B cell (primary cell): ENCODE data around the gene LUC7L. TPM values are rescaled to one million over a fixed set of nuclear protein-coding genes. Genes with fewer than 3 reads are reported as not detected.
A peak's percentile ranks its signal among the peaks of the same experiment; 100 is the strongest.
"Not testable (repeated sequence)": the region's sequence is repeated elsewhere in the genome, so short reads cannot be mapped to it uniquely, and the experiment has no call there.

Experiments
- ATAC-seq: fragments of 200-7000 bp; cut with Tn5 transposase; one replicate; pipeline ENCODE4 v1.10.0; 2021; ENCODE audit warnings: low read depth, mild to moderate bottlenecking, moderate number of reproducible peaks, moderate library complexity
- CTCF ChIA-PET: fragments of 350-600 bp; sonication (Branson Sonifier 250); formaldehyde crosslinking; loops from one replicate; lab custom pipeline; 2021; ENCODE audit warnings: antibody characterized with exemption, inconsistent platforms; lab: Charles Lee
- POLR2A ChIA-PET: fragments of 350-600 bp; sonication (Branson Sonifier 250); formaldehyde crosslinking; loops from one replicate; lab custom pipeline; 2021; ENCODE audit warnings: antibody characterized with exemption; lab: Charles Lee
- DNase-seq: peaks from one replicate; pipeline ENCODE4 v3.0.0; 2013
- H2AFZ ChIP-seq: 2 replicates; pipeline ENCODE4 v1.6.1; 2012; ENCODE audit warnings: mild to moderate bottlenecking, low read depth, low read length; ENCODE audit not compliant: insufficient read depth, poor library complexity, severe bottlenecking
- H3K27ac ChIP-seq, 2 donors: 1 replicate in 1 of 2; 2 replicates in 1 of 2; pipeline ENCODE4 v1.5.1; 2012 to 2013; ENCODE audit warnings: low read length in 2 of 2, mild to moderate bottlenecking in 2 of 2, moderate library complexity in 1 of 2
- H3K27me3 ChIP-seq, 4 experiments: fragments of 200-600 bp in 1 of 4; sonication (generic) in 1 of 4; replicated peaks in 1 of 4; 1 replicate in 2 of 4; 2 replicates in 2 of 4; pipeline versions ENCODE4 v1.6.1 to v1.7.0; 2013 to 2016; ENCODE audit warnings: low read length in 3 of 4, mild to moderate bottlenecking in 2 of 4, mixed read lengths in 1 of 4, moderate library complexity in 1 of 4; ENCODE audit not compliant: insufficient read depth in 4 of 4, control insufficient read depth in 3 of 4; ENCODE audit errors: control extremely low read depth in 1 of 4
- H3K36me3 ChIP-seq, 2 experiments: replicated peaks in 1 of 2; 1 replicate in 1 of 2; 2 replicates in 1 of 2; pipeline versions ENCODE4 v1.6.1 to v1.7.1; 2013; ENCODE audit warnings: low read length in 1 of 2; ENCODE audit not compliant: insufficient read depth in 2 of 2, control insufficient read depth in 1 of 2; ENCODE audit errors: control extremely low read depth in 1 of 2, extremely low read depth in 1 of 2
- H3K4me1 ChIP-seq, 2 donors: fragments of 200-600 bp in 1 of 2; sonication (generic) in 1 of 2; 1 replicate in 1 of 2; 2 replicates in 1 of 2; pipeline versions ENCODE4 v1.5.1 to v1.6.1; 2013 to 2017; ENCODE audit warnings: low read length in 2 of 2; ENCODE audit not compliant: control insufficient read depth in 2 of 2, insufficient read depth in 2 of 2
- H3K4me2 ChIP-seq: replicated peaks from 2 replicates; pipeline ENCODE3; 2012; ENCODE audit warnings: mild to moderate bottlenecking, low read depth, low read length; ENCODE audit not compliant: poor library complexity, severe bottlenecking
- H3K4me3 ChIP-seq, 5 experiments: fragments of 200-600 bp in 1 of 5; sonication (generic) in 1 of 5; 1 replicate in 3 of 5; 2 replicates in 2 of 5; pipeline versions ENCODE4 v1.5.1 to v1.7.0; 2011 to 2016; ENCODE audit warnings: low read length in 4 of 5, mild to moderate bottlenecking in 4 of 5, low read depth in 2 of 5, control low read depth in 1 of 5, moderate library complexity in 1 of 5; ENCODE audit not compliant: insufficient read depth in 1 of 5; ENCODE audit errors: control extremely low read depth in 1 of 5, extremely low read depth in 1 of 5
- H3K79me2 ChIP-seq: fragments of 200-600 bp; sonication (generic); one replicate; pipeline ENCODE4 v1.6.0; 2016; ENCODE audit warnings: low read length; ENCODE audit not compliant: control insufficient read depth, insufficient read depth
- H3K9ac ChIP-seq: fragments of 200-600 bp; sonication (generic); 2 replicates; pipeline ENCODE4 v1.6.1; 2017; ENCODE audit warnings: mild to moderate bottlenecking, low read length, moderate library complexity
- H3K9me3 ChIP-seq, 3 donors: one replicate each; pipeline versions ENCODE4 v1.6.1 to v1.7.1; 2013; ENCODE audit warnings: low read length in 2 of 3; ENCODE audit not compliant: control insufficient read depth in 2 of 3, insufficient read depth in 1 of 3; ENCODE audit errors: control extremely low read depth in 1 of 3
- H4K20me1 ChIP-seq: 2 replicates; pipeline ENCODE4 v1.6.0; 2012; ENCODE audit warnings: mild to moderate bottlenecking, low read length; ENCODE audit not compliant: insufficient read depth, control insufficient read depth, poor library complexity, severe bottlenecking
- H3K27ac Mint-ChIP-seq: one replicate; pipeline ENCODE4 v1.8.0; 2021; ENCODE audit warnings: mixed read lengths
- H3K27me3 Mint-ChIP-seq: one replicate; pipeline ENCODE4 v1.8.0; 2021; ENCODE audit warnings: mixed read lengths
- H3K4me1 Mint-ChIP-seq: one replicate; pipeline ENCODE4 v1.8.0; 2021; ENCODE audit warnings: mixed read lengths
- H3K4me3 Mint-ChIP-seq: one replicate; pipeline ENCODE4 v1.8.0; 2021; ENCODE audit warnings: mixed read lengths
- H3K9me3 Mint-ChIP-seq: one replicate; pipeline ENCODE4 v1.8.0; 2022; ENCODE audit warnings: mixed read lengths; ENCODE audit not compliant: insufficient read depth
- CTCF ChIP-seq: fragments of 200-600 bp; IDR thresholded peaks from one replicate; pipeline ENCODE4 v1.8.0; 2022; ENCODE audit warnings: antibody characterized with exemption, mild to moderate bottlenecking
- EZH2 ChIP-seq: IDR thresholded peaks from 2 replicates; pipeline ENCODE4 v1.6.1; 2012; ENCODE audit warnings: borderline replicate concordance, low read depth, mild to moderate bottlenecking, moderate library complexity, low read length; ENCODE audit not compliant: insufficient read depth, poor library complexity, severe bottlenecking
- WGBS: methylation state at CpG from one replicate; pipeline ENCODE4 v1.1.5; 2013; ENCODE audit warnings: missing lambda C conversion rate; ENCODE audit not compliant: insufficient coverage; 5-methylcytosine and 5-hydroxymethylcytosine counted together
- intact Hi-C: fragments of 100-400 bp; cut with micrococcal nuclease; formaldehyde crosslinking; loops from one replicate; pipeline ENCODE4 v1.10.0; 2022
- polyA plus RNA-seq: library from polyadenylated mRNA; depleted of rRNA; stranded (reverse); fragments of >200 nt; gene quantifications from 2 replicates; pipeline ENCODE4 v1.2.3, GENCODE V29; 2012
- total RNA-seq, 2 donors: library from RNA; stranded (reverse); fragments of 120-200 nt in 1 of 2; gene quantifications; 1 replicate in 1 of 2; 2 replicates in 1 of 2; pipeline versions ENCODE4 v1.2.3 to v1.2.4, GENCODE V29; 2013 to 2022

The LUC7L gene
- total and polyA plus RNA-seq, 2 donors (not counting 1 experiment from before 2014, with no cell fraction given) = 148 to 181 TPM

- ChIA-PET POLR2A (no interaction called here), CTCF (no interaction called here)
- H3K4me3 ChIP-seq = peak overlapping the region in 4 of 5 experiments; percentile 27 to 44 (median 39)
- WGBS = 5% methylated on average over 42 of the region's 59 CpGs
- ATAC-seq (peak; percentile 42), DNase-seq (peak; percentile 57)
- Mint-ChIP-seq H3K9me3 (no peaks in the 10 kb centered on the region), H3K4me3 (peak overlapping the region; percentile 81), H3K27ac (no peak overlapping the region), H3K27me3 (peaks cover 34% of the 10 kb centered on the region), H3K4me1 (peaks cover 9% of the 10 kb centered on the region)
- no peak for TF ChIP-seq CTCF
- TF ChIP-seq EZH2 = no peak
- H4K20me1 ChIP-seq = no peaks in the 10 kb centered on the region
- intact Hi-C loops = no loop called here
- H3K36me3 ChIP-seq = no peaks in the 10 kb centered on the region
- H3K4me2 ChIP-seq = peak overlapping the region; percentile 92
- H3K9ac ChIP-seq = peak overlapping the region; percentile 64
- no peaks in the 10 kb centered on the region for H3K79me2 ChIP-seq
- H3K27me3 ChIP-seq = peaks cover 0 to 27% (median 14%) of the 10 kb centered on the region in 4 experiments
- H3K4me1 ChIP-seq = peaks cover 8% of the 10 kb centered on the region in 2 donors
- no peak overlapping the region for H3K27ac ChIP-seq
- H3K9me3 ChIP-seq = peaks cover 0 to 8% (median 0%) of the 10 kb centered on the region in 3 donors
- peak overlapping the region; percentile 70 for H2AFZ ChIP-seq
These were observed 74.8 kb downstream of the LUC7L start for GRCh38 chr16:154217-155030.

GRCh38 chr16:153550-154216, 75.6 kb downstream of the LUC7L start:
- H3K4me2 ChIP-seq, H3K27ac Mint-ChIP-seq, H2AFZ ChIP-seq, CTCF ChIA-PET, POLR2A ChIA-PET, H3K4me3 ChIP-seq, H3K4me1 ChIP-seq, H3K9me3 Mint-ChIP-seq, H3K9ac ChIP-seq, H3K36me3 ChIP-seq, H3K79me2 ChIP-seq, H3K4me3 Mint-ChIP-seq, H4K20me1 ChIP-seq, DNase-seq, H3K27ac ChIP-seq, H3K9me3 ChIP-seq, H3K4me1 Mint-ChIP-seq: not testable (repeated sequence)
- WGBS = no CpG with 5 or more reads among the region's 74 CpGs
- peaks cover 34% of the 10 kb centered on the region for H3K27me3 Mint-ChIP-seq
- peaks cover 0 to 31% (median 14%) of the 10 kb centered on the region in 4 experiments for H3K27me3 ChIP-seq
- peak; percentile 62 for ATAC-seq
- intact Hi-C loops = loop anchor here (1.0 kb wide), 1 partner anchor 9 kb away; no protein-coding TSS in a partner anchor

- ATAC-seq, H3K36me3 ChIP-seq, POLR2A ChIA-PET, H3K4me1 Mint-ChIP-seq, H3K4me1 ChIP-seq, H3K4me2 ChIP-seq, H3K9me3 Mint-ChIP-seq, H3K9ac ChIP-seq, H2AFZ ChIP-seq, H3K9me3 ChIP-seq, H3K27ac ChIP-seq, CTCF ChIA-PET, H3K79me2 ChIP-seq, H4K20me1 ChIP-seq, H3K4me3 ChIP-seq, DNase-seq: not testable (repeated sequence)
- 100% methylated on average over 1 of the region's 6 CpGs for WGBS
- intact Hi-C loops = loop anchor here (1.0 kb wide), 1 partner anchor 9 kb away; no protein-coding TSS in a partner anchor
- Mint-ChIP-seq H3K27ac (peak overlapping the region; percentile 70), H3K4me3 (peak overlapping the region; percentile 46), H3K27me3 (peaks cover 34% of the 10 kb centered on the region)
- H3K27me3 ChIP-seq = peaks cover 0 to 34% (median 14%) of the 10 kb centered on the region in 4 experiments
These were observed 76.1 kb downstream of the LUC7L start for GRCh38 chr16:153129-153521.
